Neural progenitor cell (in vitro differentiated cells): ENCODE measurements around the gene STK38.

ENCODE experiments used
- CTCF ChIP-seq: fragments of 200-600 bp; sonication (generic); IDR thresholded peaks from 2 replicates; pipeline ENCODE4 v1.5.1; 2017; ENCODE audit warnings: antibody characterized with exemption, mild to moderate bottlenecking
- EZH2 ChIP-seq: fragments of 200-600 bp; sonication (generic); IDR thresholded peaks from 2 replicates; pipeline ENCODE4 v1.6.1; 2017; ENCODE audit warnings: antibody characterized with exemption, mild to moderate bottlenecking, moderate library complexity

- TF ChIP-seq CTCF: no peak
- TF ChIP-seq EZH2: no peak
Measured at GRCh38 chr6:36593569-36594028, 46.3 kb upstream of the STK38 start.
